ENCODE results near the gene SCYGR4.
A peak's percentile ranks its signal among the peaks of the same experiment; 100 is the strongest.
"Not testable (repeated sequence)": the region's sequence is repeated elsewhere in the genome, so short reads cannot be mapped to it uniquely, and the experiment has no call there.

Gene SCYGR4

GRCh38 chr2:227614740-227615139 is 2.6 kb upstream of the SCYGR4 start, which contains the start of gene SCYGR3:
Gene SCYGR3 (minus strand): TSS chr2:227614840. CDS start chr2:227614840, 0 bp downstream.
- no peak for DNase-seq

GRCh38 chr2:227615181-227615580 is 2.1 kb upstream of the SCYGR4 start:
- DNase-seq: no peak

- DNase-seq: no peak
Measured at GRCh38 chr2:227615906-227616305, 1.4 kb upstream of the SCYGR4 start.

- no peak for DNase-seq
Measured at GRCh38 chr2:227616631-227617030, 667 bp upstream of the SCYGR4 start.

- peak; percentile 80 for DNase-seq
Measured at GRCh38 chr2:227623226-227623625, 5.9 kb downstream of the SCYGR4 start.

GRCh38 chr2:227625420-227625819 is 8.1 kb downstream of the SCYGR4 start:
- DNase-seq: no peak

- no peak for DNase-seq
Measured at GRCh38 chr2:227626580-227627151, 9.4 kb downstream of the SCYGR4 start.

GRCh38 chr2:227627769-227628168 is 10.5 kb downstream of the SCYGR4 start:
- no peak for DNase-seq

GRCh38 chr2:227629435-227629834 is 12.1 kb downstream of the SCYGR4 start:
- DNase-seq: no peak

- DNase-seq: no peak
Measured at GRCh38 chr2:227630322-227630721, 13.0 kb downstream of the SCYGR4 start.

- no peak for DNase-seq
Measured at GRCh38 chr2:227632827-227633226, 15.5 kb downstream of the SCYGR4 start.

- DNase-seq: no peak
Measured at GRCh38 chr2:227634201-227634600, 16.9 kb downstream of the SCYGR4 start.

GRCh38 chr2:227642656-227643055 is 25.4 kb downstream of the SCYGR4 start:
- peak; percentile 12 for DNase-seq

- DNase-seq: no peak
Measured at GRCh38 chr2:227643990-227644551, 26.8 kb downstream of the SCYGR4 start.

- peak; percentile 33 for DNase-seq
Measured at GRCh38 chr2:227653419-227653818, 36.1 kb downstream of the SCYGR4 start.

- no peak for DNase-seq
Measured at GRCh38 chr2:227654426-227654825, 37.1 kb downstream of the SCYGR4 start.

- DNase-seq: peak; percentile 88
Measured at GRCh38 chr2:227655454-227655853, 38.2 kb downstream of the SCYGR4 start.

- no peak for DNase-seq
Measured at GRCh38 chr2:227657199-227657845, 40.0 kb downstream of the SCYGR4 start.

- no peak for DNase-seq
Measured at GRCh38 chr2:227661025-227661649, 43.8 kb downstream of the SCYGR4 start.

GRCh38 chr2:227661827-227662226 is 44.5 kb downstream of the SCYGR4 start:
- no peak for DNase-seq

GRCh38 chr2:227665189-227665940 is 48.1 kb downstream of the SCYGR4 start:
- DNase-seq: no peak

- DNase-seq: not testable (repeated sequence)
Measured at GRCh38 chr2:227666631-227667170, 49.4 kb downstream of the SCYGR4 start, which contains the start of gene SCYGR5. Gene SCYGR5 (plus strand): TSS chr2:227666804. CDS start chr2:227666804, 0 bp downstream.

Data from fibroblast of skin of back (primary cell).